Activated naive CD8-positive, alpha-beta T cell treated with anti-CD3 and anti-CD28 coated beads, Interleukin-2, amount 50 U/mL, for 16 hours (primary cell): ENCODE measurements around the gene DCAF11.
A peak's percentile ranks its signal among the peaks of the same experiment; 100 is the strongest.

Experiments
- DNase-seq: peaks from one replicate; pipeline ENCODE4 v3.0.0-alpha.2; 2020; ENCODE audit warnings: low read depth, low spot score

Gene DCAF11

DNA sequence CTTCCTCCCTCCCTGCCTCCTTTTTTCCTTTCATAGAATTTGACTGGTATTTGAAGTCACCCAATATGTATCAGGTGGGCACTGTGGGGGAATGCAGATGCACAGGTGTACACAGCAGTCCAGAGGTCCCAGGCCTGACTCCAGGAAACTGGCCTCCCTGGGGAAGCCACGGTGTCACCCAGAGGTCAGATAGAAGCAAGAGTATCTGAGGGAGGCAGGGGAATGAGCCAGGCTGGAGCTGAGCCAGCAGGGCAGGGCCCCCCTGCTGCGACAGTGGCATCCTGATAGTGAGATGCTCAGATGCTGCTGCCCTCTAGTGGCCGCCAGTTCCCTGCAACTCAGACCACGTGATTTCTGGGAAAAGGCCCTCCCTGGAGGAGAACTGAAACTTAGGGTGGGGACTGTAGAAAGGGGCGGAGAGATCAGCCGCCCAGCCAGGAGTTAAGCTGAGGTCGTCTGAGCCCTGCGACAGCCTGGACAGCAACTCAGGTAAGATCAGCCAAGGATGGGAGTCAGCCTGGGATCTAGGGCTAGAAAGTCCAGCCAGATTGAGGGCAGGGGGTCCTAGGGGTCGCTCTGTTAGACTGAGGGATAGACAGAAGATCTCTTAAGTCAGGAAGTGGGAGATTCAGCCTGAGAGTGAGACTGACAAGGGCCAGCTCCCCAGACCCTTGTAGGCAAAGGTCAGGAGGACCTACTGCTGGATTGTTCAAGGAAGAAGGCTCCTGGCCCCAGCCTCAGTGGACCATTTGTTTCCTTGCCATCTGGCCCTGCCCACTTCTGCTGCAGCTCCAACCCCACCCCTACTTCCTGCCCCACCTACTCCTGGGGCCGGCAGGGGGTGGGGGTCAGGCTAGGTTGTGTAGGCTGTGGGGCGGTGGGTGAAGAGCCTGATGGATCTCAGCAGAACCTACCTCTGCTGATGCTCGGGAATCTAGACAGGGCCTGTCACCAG lies 46.5 kb downstream of the DCAF11 start, which contains the start of gene IRF9:
Gene IRF9 (plus strand): TSS at position 416 of the 955 bp plus-strand sequence. CDS start 880 bp downstream, outside the sequence.
- peak; percentile 95 for DNase-seq

DNA sequence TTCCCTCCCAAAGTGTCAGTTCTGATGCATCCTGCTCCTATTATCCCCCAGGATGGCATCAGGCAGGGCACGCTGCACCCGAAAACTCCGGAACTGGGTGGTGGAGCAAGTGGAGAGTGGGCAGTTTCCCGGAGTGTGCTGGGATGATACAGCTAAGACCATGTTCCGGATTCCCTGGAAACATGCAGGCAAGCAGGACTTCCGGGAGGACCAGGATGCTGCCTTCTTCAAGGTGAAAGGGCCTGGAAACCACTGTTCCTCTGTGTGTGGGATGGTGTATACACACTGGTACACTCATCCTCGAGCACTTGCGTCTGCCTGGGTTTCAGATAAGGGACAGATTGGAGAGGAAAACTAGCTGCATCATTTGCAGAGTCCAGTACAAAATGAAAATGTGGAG lies 47.5 kb downstream of the DCAF11 start:
- no peak for DNase-seq

DNA sequence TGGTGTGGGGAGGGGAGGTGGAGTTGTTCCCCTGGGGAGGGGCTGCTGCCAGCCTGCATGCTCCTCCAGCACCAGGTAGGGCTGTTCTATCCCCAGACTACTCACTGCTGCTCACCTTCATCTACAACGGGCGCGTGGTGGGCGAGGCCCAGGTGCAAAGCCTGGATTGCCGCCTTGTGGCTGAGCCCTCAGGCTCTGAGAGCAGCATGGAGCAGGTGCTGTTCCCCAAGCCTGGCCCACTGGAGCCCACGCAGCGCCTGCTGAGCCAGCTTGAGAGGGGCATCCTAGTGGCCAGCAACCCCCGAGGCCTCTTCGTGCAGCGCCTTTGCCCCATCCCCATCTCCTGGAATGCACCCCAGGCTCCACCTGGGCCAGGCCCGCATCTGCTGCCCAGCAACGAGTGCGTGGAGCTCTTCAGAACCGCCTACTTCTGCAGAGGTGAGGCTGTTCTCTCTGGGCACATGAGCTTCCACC lies 50.0 kb downstream of the DCAF11 start:
- no peak for DNase-seq

DNA sequence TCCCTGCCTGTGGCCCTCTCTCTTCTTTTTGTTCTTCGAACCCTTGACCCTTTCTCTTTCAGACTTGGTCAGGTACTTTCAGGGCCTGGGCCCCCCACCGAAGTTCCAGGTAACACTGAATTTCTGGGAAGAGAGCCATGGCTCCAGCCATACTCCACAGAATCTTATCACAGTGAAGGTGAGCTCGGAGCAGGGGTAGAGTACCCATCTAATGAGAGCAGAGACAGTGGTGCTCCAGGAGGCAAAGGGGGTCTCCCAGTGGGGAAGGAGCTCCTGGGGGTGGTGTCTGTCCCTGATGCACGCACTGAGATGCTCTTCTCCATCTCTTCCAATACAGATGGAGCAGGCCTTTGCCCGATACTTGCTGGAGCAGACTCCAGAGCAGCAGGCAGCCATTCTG lies 51.2 kb downstream of the DCAF11 start:
- no peak for DNase-seq

DNA sequence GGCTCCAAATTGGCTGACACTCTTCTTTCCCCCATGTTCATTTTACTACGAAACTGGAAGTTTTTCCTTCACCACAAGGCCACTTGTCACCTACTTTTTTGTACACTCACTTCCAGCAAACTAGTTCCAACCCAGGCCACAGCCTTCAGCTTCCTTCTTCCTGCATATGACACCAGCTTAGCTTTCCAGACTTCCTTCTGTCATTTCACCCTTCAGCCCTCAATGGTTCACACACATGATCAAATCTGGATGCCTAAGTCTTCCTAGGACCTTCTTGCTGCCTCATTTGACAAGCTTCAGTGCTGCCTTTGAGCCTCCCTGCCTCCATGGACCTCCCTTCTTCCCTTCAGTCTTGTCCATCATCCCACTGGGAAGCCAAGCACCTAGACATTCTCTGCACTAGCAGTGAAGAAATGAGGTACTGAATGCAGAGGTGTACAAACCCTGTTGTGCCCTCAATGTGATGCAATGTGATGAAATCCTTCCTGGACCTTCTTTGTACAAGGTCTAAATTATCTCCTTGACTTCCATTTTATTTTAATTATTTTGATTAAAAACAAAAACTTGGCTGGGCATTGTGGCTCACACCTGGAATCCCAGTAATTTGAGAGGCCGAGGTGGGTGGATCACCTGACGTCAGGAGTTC lies 53.0 kb downstream of the DCAF11 start:
- DNase-seq = no peak

DNA sequence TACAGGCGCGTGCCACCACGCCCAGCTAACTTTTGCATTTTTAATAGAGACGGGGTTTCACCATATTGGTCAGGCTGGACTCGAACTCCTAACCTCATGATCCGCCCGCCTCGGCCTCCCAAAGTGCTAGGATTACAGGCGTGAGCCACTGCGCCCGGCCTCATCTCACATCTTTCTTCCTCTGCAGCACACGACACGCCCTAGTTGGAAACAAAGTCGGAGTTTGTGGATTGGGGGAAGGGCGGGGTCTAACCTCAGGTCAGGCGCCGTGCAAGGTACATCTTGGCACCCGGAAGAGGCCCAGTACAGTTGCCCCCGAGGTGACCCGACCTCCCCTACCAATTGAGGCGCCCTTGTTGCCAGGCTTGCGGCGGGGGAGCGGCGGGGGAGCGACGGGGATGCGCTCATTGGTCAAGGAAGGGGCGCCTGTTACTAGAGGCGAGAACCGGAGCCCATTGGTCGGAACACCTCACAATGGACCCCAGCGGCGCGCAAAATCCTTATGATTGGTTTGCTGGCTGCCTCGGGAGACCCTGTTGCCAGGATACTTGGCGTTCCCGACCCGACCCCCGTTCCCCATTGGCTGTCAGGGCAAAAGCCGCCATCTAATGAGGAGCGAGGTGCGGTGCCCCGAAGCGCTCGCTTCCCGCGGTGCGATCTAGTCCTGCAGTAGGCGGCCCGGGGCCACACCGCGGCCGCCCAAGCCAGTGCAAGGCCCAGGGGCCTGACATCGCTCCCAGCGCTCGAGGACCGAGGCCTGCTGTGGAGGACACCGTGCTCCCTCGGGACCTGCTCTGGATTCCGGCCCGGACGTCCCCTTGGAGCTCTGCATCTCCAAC lies 57.1 kb downstream of the DCAF11 start, which contains the start of gene REC8:
Gene REC8 (plus strand): TSS at position 659 of the 839 bp plus-strand sequence. CDS start 473 bp downstream, outside the sequence.
- peak; percentile 43 for DNase-seq

DNA sequence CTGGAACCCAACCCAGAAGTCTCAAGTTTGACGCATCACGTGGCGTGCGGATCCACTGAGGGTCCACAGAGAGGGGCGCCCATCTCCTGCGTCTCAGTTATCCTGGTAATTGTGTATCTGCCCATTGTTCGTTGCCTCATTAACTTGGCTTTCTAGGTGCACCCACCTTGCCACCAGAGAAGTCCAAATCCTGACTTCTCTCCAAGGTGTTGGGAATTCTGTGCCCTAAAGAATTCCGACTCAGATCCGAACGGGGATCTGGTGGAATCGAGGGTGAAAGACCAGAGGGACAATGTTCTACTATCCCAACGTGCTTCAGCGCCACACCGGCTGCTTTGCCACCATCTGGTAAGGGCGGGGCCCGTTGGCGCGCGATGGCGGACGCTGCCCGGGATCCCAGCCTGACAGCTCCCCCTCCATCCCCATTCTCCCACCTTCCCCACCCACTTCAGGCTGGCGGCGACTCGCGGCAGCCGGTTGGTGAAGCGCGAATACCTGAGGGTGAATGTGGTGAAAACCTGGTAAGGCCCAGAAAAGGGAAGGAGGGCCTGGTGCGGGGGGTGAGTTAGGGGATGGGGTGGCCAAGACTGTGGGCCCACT lies 57.8 kb downstream of the DCAF11 start:
- no peak for DNase-seq

DNA sequence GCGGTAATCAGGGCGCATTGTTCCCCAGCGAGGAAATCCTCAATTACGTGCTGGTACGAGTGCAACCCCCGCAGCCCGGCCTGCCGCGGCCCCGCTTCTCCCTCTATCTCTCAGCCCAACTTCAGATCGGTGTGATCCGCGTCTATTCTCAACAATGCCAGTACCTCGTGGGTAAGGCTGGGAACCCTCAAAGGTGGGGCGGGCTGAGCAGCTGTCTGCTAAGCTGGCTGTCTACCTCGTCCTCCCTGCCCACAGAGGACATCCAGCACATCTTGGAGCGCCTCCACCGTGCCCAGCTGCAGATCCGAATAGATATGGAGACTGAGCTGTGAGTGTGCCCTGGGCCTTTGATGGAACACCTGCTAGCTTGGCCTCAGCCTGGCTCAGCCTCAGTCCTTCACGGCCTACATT lies 58.3 kb downstream of the DCAF11 start:
- no peak for DNase-seq
